LHCN-M2 (cell line): ENCODE data around the gene ACADM. TPM values are rescaled to one million over a fixed set of nuclear protein-coding genes. Genes with fewer than 3 reads are reported as not detected.
"Not testable (repeated sequence)": the region's sequence is repeated elsewhere in the genome, so short reads cannot be mapped to it uniquely, and the experiment has no call there.

Experiments used
- DNase-seq: peaks from one replicate; pipeline ENCODE4 v3.0.0-alpha.2; 2012; ENCODE audit warnings: low read depth
- total RNA-seq: library from RNA; depleted of rRNA; stranded (reverse); fragments of >200 nt; gene quantifications from 2 replicates; pipeline ENCODE4 v1.2.3, GENCODE V29; 2014; rRNA removed

Gene ACADM
- total RNA-seq, 1 experiment from 2014 or later = 39.7 TPM

GRCh38 chr1:75794382-75794781 lies 69.9 kb downstream of the ACADM start:
- no peak for DNase-seq

DNA sequence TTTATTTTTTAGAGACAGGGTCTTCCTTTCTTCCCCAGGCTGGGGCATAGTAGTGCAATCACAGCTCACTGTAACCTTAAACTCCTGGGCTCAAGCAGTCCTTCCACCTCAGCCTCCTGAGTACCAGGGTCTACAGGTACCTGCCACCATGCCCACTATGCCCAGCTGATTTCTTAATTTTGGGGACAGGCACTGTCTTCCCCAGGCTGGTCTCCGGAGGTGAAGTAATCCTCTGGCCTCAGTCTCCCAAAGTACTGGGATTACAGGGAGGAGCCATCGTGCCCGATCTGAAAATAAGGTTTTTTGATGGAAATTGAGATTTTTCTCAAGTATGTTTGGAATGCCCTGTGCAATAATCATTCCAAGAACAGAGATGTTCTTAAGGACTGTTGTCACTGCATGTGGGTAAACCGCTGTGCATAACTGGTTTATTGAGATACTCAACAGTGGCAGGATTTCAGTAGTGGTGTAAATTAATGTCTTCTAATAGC lies 71.2 kb downstream of the ACADM start:
- DNase-seq = no peak

GRCh38 chr1:75796376-75797272 lies 72.1 kb downstream of the ACADM start, which contains the start of gene MSH4:
TSS of gene MSH4 (plus strand) at chr1:75796882. CDS start at chr1:75796986, 104 bp downstream.
- DNase-seq = no peak

DNA sequence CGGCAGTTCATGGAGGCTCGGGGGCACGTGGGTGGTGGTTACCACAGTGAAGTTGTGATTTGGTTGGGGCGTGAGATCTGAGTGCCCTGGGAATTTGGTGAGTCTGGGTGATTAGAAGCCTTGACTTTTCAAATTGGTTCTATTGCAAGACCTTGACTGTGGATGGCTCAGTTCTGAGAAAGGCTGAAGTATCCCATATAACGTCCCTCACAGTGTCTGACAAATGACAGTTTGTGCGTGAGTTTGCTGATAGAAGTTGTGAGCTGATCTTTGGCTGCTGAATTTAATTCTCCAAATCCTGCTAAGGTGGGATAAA lies 72.7 kb downstream of the ACADM start:
- DNase-seq = no peak

DNA sequence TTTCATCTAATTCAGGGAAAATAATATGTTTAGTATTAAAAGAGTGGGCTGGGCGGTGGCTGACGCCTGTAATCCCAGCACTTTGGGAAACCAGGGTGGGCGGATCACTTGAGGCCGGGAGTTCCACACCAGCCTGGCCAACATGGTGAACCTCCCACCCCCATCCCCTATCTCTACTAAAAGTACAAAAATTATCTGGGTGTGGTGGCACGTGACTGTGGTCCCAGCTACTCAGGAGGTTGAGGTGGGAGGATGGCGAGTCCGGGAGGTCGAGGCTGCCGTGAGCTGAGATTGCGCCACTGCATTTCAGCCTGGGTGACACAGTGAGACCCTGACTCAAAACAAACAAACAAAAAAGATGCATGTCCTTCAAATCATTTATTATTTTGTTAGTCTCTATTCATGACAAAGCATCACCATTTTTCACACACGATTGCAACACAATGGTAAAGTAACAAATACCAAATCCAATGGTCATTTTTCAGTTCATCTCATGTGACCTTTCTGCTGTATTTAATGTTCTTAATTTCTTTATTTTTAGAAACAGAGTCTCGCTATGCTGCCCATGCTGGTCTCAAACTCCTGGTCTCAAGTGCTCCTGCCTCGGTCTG lies 73.2 kb downstream of the ACADM start:
- DNase-seq = no peak

- DNase-seq = not testable (repeated sequence)
Observed at GRCh38 chr1:75801480-75801879, 77.0 kb downstream of the ACADM start.

- DNase-seq = no peak
Observed at GRCh38 chr1:75808921-75809320, 84.4 kb downstream of the ACADM start.

DNA sequence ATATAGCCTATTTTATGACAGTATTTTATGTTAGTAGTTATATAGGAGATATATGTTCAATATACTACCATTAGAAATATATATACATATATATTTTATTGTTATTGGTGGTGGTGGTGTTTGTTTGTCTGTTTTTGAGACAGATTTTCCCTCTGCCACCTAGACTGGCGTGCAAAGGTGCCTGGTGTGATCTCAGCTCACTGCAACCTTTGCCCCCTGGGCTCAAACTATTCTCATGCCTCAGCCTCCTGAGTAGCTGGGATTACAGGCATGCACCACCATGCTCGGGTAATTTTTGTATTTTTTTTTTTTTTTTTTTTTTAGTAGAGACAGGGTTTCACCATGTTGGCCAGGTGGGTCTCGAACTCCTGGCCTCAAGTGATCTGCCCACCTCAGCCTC lies 85.6 kb downstream of the ACADM start:
- not testable (repeated sequence) for DNase-seq

DNA sequence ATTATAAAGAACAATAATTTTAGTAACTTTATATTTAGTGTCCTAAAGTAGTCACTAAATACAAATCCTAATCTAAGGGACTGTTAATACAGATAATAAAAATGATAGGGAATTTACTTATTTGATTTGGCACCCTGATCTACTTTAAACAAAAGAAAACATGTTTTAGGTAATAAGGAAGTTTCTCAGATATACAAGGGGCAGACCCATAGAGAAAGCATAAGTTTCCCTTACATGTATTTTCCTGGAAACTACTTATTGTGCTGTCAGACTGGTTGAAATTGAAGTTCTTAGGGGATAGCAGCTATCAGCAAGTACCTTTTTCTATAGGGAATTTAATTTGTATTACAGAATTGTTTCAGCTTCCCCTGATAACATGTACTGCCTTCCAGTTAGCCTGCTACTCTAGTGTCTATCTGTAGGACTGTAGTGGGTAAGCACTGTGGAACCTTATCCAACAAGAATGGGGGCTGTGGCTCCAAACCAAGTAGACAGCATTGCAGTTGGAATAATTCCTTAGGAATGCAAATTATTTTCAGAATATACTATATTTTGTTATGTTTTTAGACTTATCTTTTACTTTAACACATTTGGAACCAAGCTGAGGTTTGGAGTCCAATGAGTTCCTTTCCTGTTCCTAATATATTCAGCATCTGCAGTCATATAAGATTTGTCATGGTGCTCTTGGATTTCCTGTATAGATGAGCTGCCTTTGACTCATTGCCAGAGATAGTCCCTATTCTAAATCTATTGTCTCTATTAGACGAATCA lies 86.9 kb downstream of the ACADM start:
- peak; percentile 21 for DNase-seq

- no peak for DNase-seq
Observed at GRCh38 chr1:75812065-75812464, 87.6 kb downstream of the ACADM start.

Other genes starting within 250 kb of the ACADM start
- gene SLC44A5, start 113.6 kb upstream of the ACADM start, total RNA-seq = 0.11 TPM in 1 of 2 replicates, not detected in the other
- gene RABGGTB, start 61.5 kb downstream of the ACADM start, total RNA-seq = 90.5 and 92.2 TPM in 2 replicates
- gene MSH4, start 72.2 kb downstream of the ACADM start, total RNA-seq = not detected in 2 replicates
- gene ASB17, start 207.7 kb downstream of the ACADM start, total RNA-seq = not detected in 2 replicates